Measurements from ENCODE around the gene PCDHB8.
"Not testable (repeated sequence)": the region's sequence is repeated elsewhere in the genome, so short reads cannot be mapped to it uniquely, and the experiment has no call there.

Gene PCDHB8

DNA sequence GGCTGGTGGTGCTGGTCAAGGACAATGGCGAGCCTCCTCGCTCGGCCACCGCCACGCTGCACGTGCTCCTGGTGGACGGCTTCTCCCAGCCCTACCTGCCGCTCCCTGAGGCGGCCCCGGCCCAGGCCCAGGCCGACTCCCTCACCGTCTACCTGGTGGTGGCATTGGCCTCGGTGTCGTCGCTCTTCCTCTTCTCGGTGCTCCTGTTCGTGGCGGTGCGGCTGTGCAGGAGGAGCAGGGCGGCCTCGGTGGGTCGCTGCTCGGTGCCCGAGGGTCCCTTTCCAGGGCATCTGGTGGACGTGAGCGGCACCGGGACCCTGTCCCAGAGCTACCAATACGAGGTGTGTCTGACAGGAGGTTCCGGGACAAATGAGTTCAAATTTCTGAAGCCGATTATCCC lies 47.8 kb downstream of the PCDHB8 start:
- H3K4me1 ChIP-seq (ENCODE audit: control extremely low read depth in 1 of 4, control insufficient read depth in 4 of 4, insufficient read depth in 4 of 4, low read length in 3 of 4); DNase-seq; H3K36me3 ChIP-seq (ENCODE audit: control insufficient read depth in 4 of 4, insufficient read depth in 4 of 4, low read length in 3 of 4); H3K4me3 ChIP-seq (ENCODE audit: control insufficient read depth in 1 of 7, extremely low read depth in 1 of 7, insufficient read depth in 4 of 7, low read depth in 2 of 7, low read length in 6 of 7); H3K27ac ChIP-seq (ENCODE audit: insufficient read depth in 1 of 2, low read depth in 1 of 2, low read length in 2 of 2, poor library complexity in 1 of 2, severe bottlenecking in 2 of 2); POLR2A ChIA-PET: not testable (repeated sequence)
- CTCF ChIA-PET, result interaction anchor here (0.9 to 1.2 kb wide), 2 partner anchors 9 to 192 kb away, joined by 3 read pairs; partner anchors contain the start of gene PCDHGB7
- Histone ChIP-seq H3K27me3 (replicated peaks in 2 of 5; ENCODE audit: control insufficient read depth in 4 of 5, insufficient read depth in 5 of 5, low read length in 4 of 5) (peaks cover 4 to 40% (median 14%) of the 10 kb centered on the region in 5 experiments), H3K9me3 (ENCODE audit: control extremely low read depth in 1 of 5, control insufficient read depth in 4 of 5, insufficient read depth in 2 of 5, low read depth in 1 of 5, low read length in 4 of 5) (peaks cover 8 to 25% (median 14%) of the 10 kb centered on the region in 5 experiments)
- WGBS (ENCODE audit: insufficient coverage), result 21% methylated on average over 11 of the region's 30 CpGs
